ENCODE measurements around the gene ACVR1C.

DNA sequence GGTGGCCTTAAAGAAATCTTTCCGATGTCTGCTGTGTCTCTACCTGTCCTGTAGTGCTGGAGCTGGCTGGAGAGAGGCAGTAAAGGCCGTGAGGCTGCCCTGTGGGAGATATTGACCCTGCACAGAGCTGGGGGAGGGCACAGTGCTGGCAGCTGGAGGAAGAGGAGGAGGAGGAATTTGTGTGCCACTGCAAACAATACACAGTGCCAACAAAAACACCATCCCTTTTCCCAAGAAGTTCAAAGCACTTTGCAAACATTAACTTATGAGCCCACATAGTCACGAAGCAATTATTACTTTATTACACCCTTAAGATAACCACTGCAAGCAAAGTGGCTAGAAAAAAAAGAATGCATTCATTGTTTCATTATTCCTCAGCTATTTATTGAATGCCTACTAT lies 139.8 kb downstream of the ACVR1C start:
- TF ChIP-seq, protein P1, sequence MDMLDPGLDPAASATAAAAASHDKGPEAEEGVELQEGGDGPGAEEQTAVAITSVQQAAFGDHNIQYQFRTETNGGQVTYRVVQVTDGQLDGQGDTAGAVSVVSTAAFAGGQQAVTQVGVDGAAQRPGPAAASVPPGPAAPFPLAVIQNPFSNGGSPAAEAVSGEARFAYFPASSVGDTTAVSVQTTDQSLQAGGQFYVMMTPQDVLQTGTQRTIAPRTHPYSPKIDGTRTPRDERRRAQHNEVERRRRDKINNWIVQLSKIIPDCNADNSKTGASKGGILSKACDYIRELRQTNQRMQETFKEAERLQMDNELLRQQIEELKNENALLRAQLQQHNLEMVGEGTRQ (IDR thresholded peaks at IDR 0.05; ENCODE audit: low read depth, low read length) = no peak
- TF ChIP-seq, protein P2, sequence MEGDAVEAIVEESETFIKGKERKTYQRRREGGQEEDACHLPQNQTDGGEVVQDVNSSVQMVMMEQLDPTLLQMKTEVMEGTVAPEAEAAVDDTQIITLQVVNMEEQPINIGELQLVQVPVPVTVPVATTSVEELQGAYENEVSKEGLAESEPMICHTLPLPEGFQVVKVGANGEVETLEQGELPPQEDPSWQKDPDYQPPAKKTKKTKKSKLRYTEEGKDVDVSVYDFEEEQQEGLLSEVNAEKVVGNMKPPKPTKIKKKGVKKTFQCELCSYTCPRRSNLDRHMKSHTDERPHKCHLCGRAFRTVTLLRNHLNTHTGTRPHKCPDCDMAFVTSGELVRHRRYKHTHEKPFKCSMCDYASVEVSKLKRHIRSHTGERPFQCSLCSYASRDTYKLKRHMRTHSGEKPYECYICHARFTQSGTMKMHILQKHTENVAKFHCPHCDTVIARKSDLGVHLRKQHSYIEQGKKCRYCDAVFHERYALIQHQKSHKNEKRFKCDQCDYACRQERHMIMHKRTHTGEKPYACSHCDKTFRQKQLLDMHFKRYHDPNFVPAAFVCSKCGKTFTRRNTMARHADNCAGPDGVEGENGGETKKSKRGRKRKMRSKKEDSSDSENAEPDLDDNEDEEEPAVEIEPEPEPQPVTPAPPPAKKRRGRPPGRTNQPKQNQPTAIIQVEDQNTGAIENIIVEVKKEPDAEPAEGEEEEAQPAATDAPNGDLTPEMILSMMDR (conservative IDR thresholded peaks at IDR 0.05; ENCODE audit: low read depth, low read length) = no peak

Measured in IMR-90 (cell line).